ENCODE measurements around the gene TMEM17.

The TMEM17 gene

GRCh38 chr2:62471404-62471803, 34.6 kb downstream of the TMEM17 start:
- no peak for DNase-seq

- no peak for DNase-seq
Measured at GRCh38 chr2:62469548-62469947, 36.4 kb downstream of the TMEM17 start.

GRCh38 chr2:62469114-62469513, 36.9 kb downstream of the TMEM17 start:
- DNase-seq = no peak

- DNase-seq = no peak
Measured at GRCh38 chr2:62467475-62468321, 38.3 kb downstream of the TMEM17 start.

- no peak for DNase-seq
Measured at GRCh38 chr2:62467100-62467474, 38.9 kb downstream of the TMEM17 start.

GRCh38 chr2:62466503-62466854, 39.5 kb downstream of the TMEM17 start:
- no peak for DNase-seq

GRCh38 chr2:62465741-62466502, 40.1 kb downstream of the TMEM17 start:
- DNase-seq = no peak

GRCh38 chr2:62465039-62465740, 40.8 kb downstream of the TMEM17 start:
- no peak for DNase-seq

- DNase-seq = no peak
Measured at GRCh38 chr2:62464221-62465007, 41.6 kb downstream of the TMEM17 start.

GRCh38 chr2:62462211-62462610, 43.8 kb downstream of the TMEM17 start:
- DNase-seq = no peak

- DNase-seq = no peak
Measured at GRCh38 chr2:62461707-62462106, 44.3 kb downstream of the TMEM17 start.

- DNase-seq = no peak
Measured at GRCh38 chr2:62461017-62461553, 44.9 kb downstream of the TMEM17 start.

GRCh38 chr2:62460175-62460574, 45.8 kb downstream of the TMEM17 start:
- no peak for DNase-seq

GRCh38 chr2:62459672-62460071, 46.3 kb downstream of the TMEM17 start:
- DNase-seq = no peak

- DNase-seq = no peak
Measured at GRCh38 chr2:62459106-62459505, 46.9 kb downstream of the TMEM17 start.

GRCh38 chr2:62458671-62459081, 47.3 kb downstream of the TMEM17 start:
- no peak for DNase-seq

GRCh38 chr2:62458206-62458641, 47.8 kb downstream of the TMEM17 start:
- DNase-seq = no peak

GRCh38 chr2:62457556-62457955, 48.4 kb downstream of the TMEM17 start:
- no peak for DNase-seq

- DNase-seq = peak; percentile 70
Measured at GRCh38 chr2:62456721-62457539, 49.1 kb downstream of the TMEM17 start.

- no peak for DNase-seq
Measured at GRCh38 chr2:62455957-62456692, 49.9 kb downstream of the TMEM17 start.

- DNase-seq = no peak
Measured at GRCh38 chr2:62453955-62454354, 52.0 kb downstream of the TMEM17 start.
